Heart left ventricle (tissue), 16 donors: ENCODE results near the gene CA14. TPM values are rescaled to one million over a fixed set of nuclear protein-coding genes. Genes with fewer than 3 reads are reported as not detected.
A peak's percentile ranks its signal among the peaks of the same experiment; 100 is the strongest.

Experiments
- ATAC-seq, 4 donors: fragments of 200-7000 bp; cut with Tn5 transposase; one replicate each; pipeline ENCODE4 v1.9.1; 2020 to 2022; ENCODE audit warnings: moderate library complexity in 4 of 4, mild to moderate bottlenecking in 3 of 4, moderate number of reproducible peaks in 1 of 4
- DNase-seq, 5 donors: peaks; one replicate each; pipeline ENCODE4 v3.0.0-alpha.2; 2020
- H3K27ac ChIP-seq, 12 donors: fragments of 200-600 bp; sonication (generic) in 4 of 12; one replicate each; pipeline versions ENCODE4 v1.5.0 to v1.8.0; 2016 to 2022; ENCODE audit warnings: mild to moderate bottlenecking in 2 of 12
- H3K27me3 ChIP-seq, 9 donors: fragments of 200-600 bp; sonication (generic) in 2 of 9; one replicate each; pipeline versions ENCODE4 v1.5.1 to v1.8.0; 2016 to 2022; ENCODE audit warnings: mild to moderate bottlenecking in 3 of 9
- H3K36me3 ChIP-seq, 9 donors: fragments of 200-600 bp; sonication (generic) in 2 of 9; one replicate each; pipeline versions ENCODE4 v1.5.0 to v1.8.0; 2018 to 2022; ENCODE audit warnings: mild to moderate bottlenecking in 2 of 9
- H3K4me1 ChIP-seq, 12 donors: fragments of 200-600 bp; sonication (generic) in 4 of 12; one replicate each; pipeline versions ENCODE4 v1.5.0 to v1.8.0; 2016 to 2022; ENCODE audit warnings: mild to moderate bottlenecking in 3 of 12
- H3K4me3 ChIP-seq, 12 donors: fragments of 200-600 bp; sonication (generic) in 4 of 12; one replicate each; pipeline versions ENCODE4 v1.5.0 to v1.8.0; 2017 to 2022; ENCODE audit warnings: mild to moderate bottlenecking in 9 of 12, moderate library complexity in 4 of 12
- H3K9me3 ChIP-seq, 12 donors: fragments of 200-600 bp; sonication (generic) in 4 of 12; one replicate each; pipeline versions ENCODE4 v1.5.0 to v1.8.0; 2016 to 2022; ENCODE audit warnings: mild to moderate bottlenecking in 1 of 12
- POLR2A ChIP-seq, 2 donors: fragments of 450-650 bp; IDR thresholded peaks; one replicate each; pipeline ENCODE4 v1.6.1; 2017; ENCODE audit warnings: antibody characterized with exemption in 2 of 2, mild to moderate bottlenecking in 2 of 2, moderate library complexity in 2 of 2
- WGBS, 4 donors: extraction: QIAGEN DNeasy Blood & Tissue Kit in 2 of 4; methylation state at CpG; one replicate each; pipeline versions ENCODE4 v1.1.5 to v1.1.7; 2013 to 2018; 5-methylcytosine and 5-hydroxymethylcytosine counted together
- intact Hi-C, 10 donors: fragments of 100-400 bp; cut with DNase I; formaldehyde crosslinking; loops; one replicate each; pipeline versions ENCODE4 v1.11.1 to v1.14.2; 2022
- polyA plus RNA-seq, 2 donors: library from polyadenylated mRNA; stranded (reverse); fragments of 200-250 nt; gene quantifications; one replicate each; pipeline ENCODE4 v1.2.3, GENCODE V29; 2013
- total RNA-seq, 9 donors: library from RNA; depleted of rRNA in 2 of 9; stranded (reverse); fragments of >200 nt in 2 of 9; fragmentation: NEBNext Ultra II Directional in 3 of 9; extraction: Animal tissue kit (Norgen Biotek cat#: 25700) in 3 of 9; gene quantifications; one replicate each; pipeline versions ENCODE4 v1.1.0 to v1.2.4, GENCODE V29; 2016 to 2023
- TF ChIP-seq, protein P1 (sequence below), 12 donors: fragments of 200-600 bp; sonication (generic) in 4 of 12; IDR thresholded peaks; one replicate each; pipeline versions ENCODE4 v1.5.0 to v1.8.0; 2018 to 2022; ENCODE audit warnings: antibody characterized with exemption in 12 of 12, mild to moderate bottlenecking in 5 of 12
- donor health status: ischemic (EF 13 %, LVEDD 7.1; RV severe dilation, severe dysfunction).
- donor health status: healthy with polysubstance abuse.
- donor health status: DM: no; HTN: yes; CAD: no.
- donor health status: DM: no; HTN: no; CAD: no.
- donor health status: ischemic (EF 25% LVEDD 6.9; RV normal size, moderate dysfunction).
- donor health status: ischemic (EF 25% LVEDD 5.7; RV mildly dilated, moderate dysfunction).
- donor health status: healthy.
- donor health status: DM: yes; HTN: yes; CAD: no.
- donor health status: ischemic (EF 35%, LVEDD 5.7; RV mildly dilated, moderate dysfunction).
- donor health status: nonischemic (EF 11% LVEDD 7.7; RV severe dilation, severe dysfunction).
- donor health status: DM: yes; HTN: yes; CAD: no.
- donor health status: PGD.
- donor health status: ischemic (EF 29% LVEDD 5.4; RV normal size, mild dysfunction).
- donor health status: nonischemic (EF 23%, LVEDD 6.1; RV moderate dilation, normal function).

CA14 gene
- total and polyA plus RNA-seq, 11 donors: 0.56 to 22.2 (median 4.2) TPM

DNA sequence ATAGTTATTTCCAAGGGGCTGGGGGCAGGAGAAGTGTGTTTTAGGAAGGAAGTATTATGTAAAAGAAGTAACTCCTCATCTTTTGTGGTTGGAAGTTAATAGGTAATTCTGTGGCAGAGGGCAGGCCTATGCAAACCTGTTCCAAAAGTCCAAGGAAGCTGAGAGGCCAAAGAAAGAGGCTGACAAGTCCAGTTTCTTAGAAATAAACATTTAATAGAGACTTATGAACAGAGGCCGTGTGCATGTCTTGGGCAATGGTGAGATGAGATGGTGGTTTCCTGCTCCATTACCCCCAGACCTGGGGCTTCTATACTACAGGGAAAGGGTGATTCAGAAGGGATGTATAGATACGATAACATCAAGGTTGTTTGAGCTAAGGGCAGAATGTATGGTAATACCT is 7.6 kb upstream of the CA14 start:
- Histone ChIP-seq H3K27ac (no peak overlapping the region), H3K4me3 (no peak overlapping the region), H3K36me3 (no peaks in the 10 kb centered on the region), H3K9me3 (no peaks in the 10 kb centered on the region), H3K27me3 (no peaks in the 10 kb centered on the region), H3K4me1 (no peaks in the 10 kb centered on the region)
- intact Hi-C loops: loop anchor here in 4 of 10 donors (5.0 to 10.0 kb wide), 4 partner anchors 75 to 562 kb away; partner anchors contain the start of gene PRPF3 (in 2 of the 4)
- DNase-seq: no peak
- no peak for ATAC-seq
- WGBS, 4 donors: 81 to 94% (median 86%) methylated on average over 2 of the region's 2 CpGs
- no peak for TF ChIP-seq POLR2A (IDR thresholded peaks at IDR 0.05)
- TF ChIP-seq, protein P1, sequence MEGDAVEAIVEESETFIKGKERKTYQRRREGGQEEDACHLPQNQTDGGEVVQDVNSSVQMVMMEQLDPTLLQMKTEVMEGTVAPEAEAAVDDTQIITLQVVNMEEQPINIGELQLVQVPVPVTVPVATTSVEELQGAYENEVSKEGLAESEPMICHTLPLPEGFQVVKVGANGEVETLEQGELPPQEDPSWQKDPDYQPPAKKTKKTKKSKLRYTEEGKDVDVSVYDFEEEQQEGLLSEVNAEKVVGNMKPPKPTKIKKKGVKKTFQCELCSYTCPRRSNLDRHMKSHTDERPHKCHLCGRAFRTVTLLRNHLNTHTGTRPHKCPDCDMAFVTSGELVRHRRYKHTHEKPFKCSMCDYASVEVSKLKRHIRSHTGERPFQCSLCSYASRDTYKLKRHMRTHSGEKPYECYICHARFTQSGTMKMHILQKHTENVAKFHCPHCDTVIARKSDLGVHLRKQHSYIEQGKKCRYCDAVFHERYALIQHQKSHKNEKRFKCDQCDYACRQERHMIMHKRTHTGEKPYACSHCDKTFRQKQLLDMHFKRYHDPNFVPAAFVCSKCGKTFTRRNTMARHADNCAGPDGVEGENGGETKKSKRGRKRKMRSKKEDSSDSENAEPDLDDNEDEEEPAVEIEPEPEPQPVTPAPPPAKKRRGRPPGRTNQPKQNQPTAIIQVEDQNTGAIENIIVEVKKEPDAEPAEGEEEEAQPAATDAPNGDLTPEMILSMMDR (IDR thresholded peaks at IDR 0.05): no peak

DNA sequence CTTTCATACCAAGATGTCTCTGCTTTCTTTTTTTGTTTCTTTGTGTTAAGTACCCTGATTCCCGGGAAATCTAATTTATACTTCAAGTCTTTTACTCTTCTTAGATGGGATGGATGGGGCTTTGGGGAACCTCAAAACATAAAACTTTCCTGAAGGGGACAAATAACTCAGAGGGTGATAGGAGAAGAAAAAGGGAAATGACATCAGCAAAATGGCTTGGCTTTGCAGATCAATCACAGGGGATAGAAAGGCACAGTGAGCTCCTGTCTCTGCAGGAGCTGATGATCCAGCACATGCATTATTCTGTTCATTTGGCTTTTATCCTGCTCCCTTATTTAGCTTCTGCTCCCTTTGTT is 1.4 kb upstream of the CA14 start:
- WGBS, 4 donors: 2 to 14% (median 5%) methylated on average over 1 of the region's 1 CpG
- Histone ChIP-seq H3K9me3 (no peaks in the 10 kb centered on the region), H3K27me3 (peaks cover 0 to 22% (median 0%) of the 10 kb centered on the region in 9 donors), H3K36me3 (no peaks in the 10 kb centered on the region), H3K27ac (peak overlapping the region in 10 of 12 donors; percentile 20 to 77 (median 58)), H3K4me1 (peaks cover 0 to 38% (median 20%) of the 10 kb centered on the region in 12 donors), H3K4me3 (peak overlapping the region in 10 of 12 donors; percentile 6 to 56 (median 44))
- intact Hi-C loops: loop anchor here in 5 of 10 donors (1.0 to 10.0 kb wide), 7 partner anchors 24 to 279 kb away; partner anchors contain the start of gene PRPF3 (in 3 of the 5)
- no peak for ATAC-seq
- DNase-seq: no peak
- no peak for TF ChIP-seq POLR2A (IDR thresholded peaks at IDR 0.05)
- TF ChIP-seq, protein P1 (IDR thresholded peaks at IDR 0.05): no peak

DNA sequence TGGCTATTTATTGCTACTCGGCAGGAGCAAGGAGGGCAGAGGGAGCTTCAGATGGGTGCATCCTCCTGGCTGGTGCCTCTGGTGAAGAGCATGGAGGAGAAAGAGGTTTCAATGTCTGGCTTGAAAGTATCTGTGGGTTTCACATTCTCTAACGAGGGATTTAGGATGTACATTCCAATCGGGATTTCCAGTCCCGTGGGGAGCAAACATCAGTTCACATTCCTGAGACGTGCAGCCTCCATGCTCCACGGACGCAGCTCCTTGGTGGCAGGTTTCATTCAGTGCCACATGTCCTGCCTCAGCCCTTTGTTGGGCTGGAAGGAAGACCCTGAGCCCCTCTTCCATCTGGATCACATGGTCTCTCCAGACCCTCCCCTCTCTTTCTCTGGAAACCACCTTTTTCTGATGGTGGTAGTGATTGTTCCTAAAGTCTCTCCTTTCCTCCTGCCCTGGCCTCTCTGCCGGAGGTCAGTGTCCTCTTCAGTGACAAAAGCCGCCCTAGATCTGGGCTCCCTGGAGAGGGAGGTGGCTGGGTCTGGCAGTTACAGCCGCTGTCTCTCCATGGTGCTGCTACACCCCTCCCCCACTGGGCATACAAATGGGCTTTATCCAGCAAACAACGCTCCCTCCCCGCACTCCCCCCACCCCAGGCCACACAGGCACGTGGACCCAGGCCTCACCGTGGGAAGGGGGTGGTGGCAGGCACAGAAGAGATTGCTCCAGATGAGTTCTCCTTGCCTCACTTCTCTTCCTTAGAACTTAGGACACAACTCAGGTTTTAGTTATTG is 826 bp upstream of the CA14 start:
- TF ChIP-seq POLR2A (IDR thresholded peaks at IDR 0.05): no peak
- no peaks in the 10 kb centered on the region for H3K36me3 ChIP-seq
- WGBS, 4 donors: 19 to 31% (median 26%) methylated on average over 13 to 14 of the region's 14 CpGs
- H3K4me1 ChIP-seq: peaks cover 0 to 38% (median 20%) of the 10 kb centered on the region in 12 donors
- ATAC-seq: no peak
- intact Hi-C loops: loop anchor here in 5 of 10 donors (1.0 to 10.0 kb wide), 7 partner anchors 24 to 278 kb away; partner anchors contain the start of gene PRPF3 (in 3 of the 5)
- peak overlapping the region in 2 of 12 donors; percentile 52 to 77 for H3K27ac ChIP-seq
- H3K9me3 ChIP-seq: no peaks in the 10 kb centered on the region
- peaks cover 0 to 22% (median 0%) of the 10 kb centered on the region in 9 donors for H3K27me3 ChIP-seq
- DNase-seq: no peak
- peak overlapping the region in 3 of 12 donors; percentile 44 to 54 (median 52) for H3K4me3 ChIP-seq

DNA sequence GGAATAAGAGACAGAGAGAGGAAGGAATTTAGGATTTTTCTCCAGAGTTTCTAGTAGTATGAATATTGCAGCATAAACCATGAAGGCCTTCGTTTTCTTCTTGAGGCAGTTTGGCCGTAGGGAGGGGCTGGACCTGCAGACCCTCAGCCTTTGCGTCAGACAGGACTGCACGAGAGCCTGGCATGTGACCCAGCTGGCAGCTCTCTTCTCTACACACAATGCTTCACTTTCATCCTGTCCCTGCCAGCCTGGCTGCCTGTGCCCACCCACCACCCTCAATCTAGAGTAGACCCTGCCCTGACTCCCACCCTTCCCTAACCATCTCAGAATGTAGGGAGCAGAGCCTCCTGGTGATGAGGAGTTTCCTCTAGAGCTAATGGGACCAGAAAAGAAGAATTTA is 1.6 kb downstream of the CA14 start:
- TF ChIP-seq, protein P1 (IDR thresholded peaks at IDR 0.05): no peak
- TF ChIP-seq POLR2A (IDR thresholded peaks at IDR 0.05): no peak
- Histone ChIP-seq H3K4me1 (peaks cover 0 to 38% (median 20%) of the 10 kb centered on the region in 12 donors), H3K27ac (peak overlapping the region in 5 of 12 donors; percentile 44 to 77 (median 65)), H3K9me3 (no peaks in the 10 kb centered on the region), H3K4me3 (peak overlapping the region in 1 of 12 donors; percentile 15), H3K36me3 (peaks cover 0 to 8% (median 3%) of the 10 kb centered on the region in 9 donors), H3K27me3 (peaks cover 0 to 22% (median 0%) of the 10 kb centered on the region in 9 donors)
- ATAC-seq (peak in 1 of 4 donors; percentile 22), DNase-seq (no peak)
- WGBS, 4 donors: 40 to 52% (median 43%) methylated on average over 4 of the region's 4 CpGs
- intact Hi-C loops: loop anchor here in 4 of 10 donors (5.0 to 10.0 kb wide), 4 partner anchors 63 to 276 kb away; partner anchors contain the start of gene PRPF3 (in 3 of the 4)
